Measurements from ENCODE around the gene ERICH2.
A peak's percentile ranks its signal among the peaks of the same experiment; 100 is the strongest.

Gene ERICH2

DNA sequence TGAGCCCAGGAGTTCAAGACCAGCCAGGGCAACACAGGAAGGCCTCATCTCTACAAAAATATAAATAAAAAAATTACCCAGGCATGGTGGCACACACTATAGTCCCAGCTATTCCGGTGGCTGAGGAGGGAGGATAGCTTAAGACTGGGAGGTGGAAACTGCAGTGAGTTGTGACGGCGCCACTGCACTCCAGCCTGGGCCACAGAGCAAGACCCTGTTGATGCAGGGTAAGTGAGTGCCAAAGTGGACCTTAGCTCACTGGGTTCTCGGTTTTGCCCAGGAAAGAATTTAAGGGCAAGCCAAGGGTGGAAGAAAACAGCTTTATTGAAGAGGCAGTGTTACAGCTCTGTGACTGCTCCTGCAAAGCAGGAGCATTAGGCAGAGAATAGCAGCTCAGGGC, 6.9 kb upstream of the ERICH2 start:
- DNase-seq (ENCODE audit: low read depth): no peak

DNA sequence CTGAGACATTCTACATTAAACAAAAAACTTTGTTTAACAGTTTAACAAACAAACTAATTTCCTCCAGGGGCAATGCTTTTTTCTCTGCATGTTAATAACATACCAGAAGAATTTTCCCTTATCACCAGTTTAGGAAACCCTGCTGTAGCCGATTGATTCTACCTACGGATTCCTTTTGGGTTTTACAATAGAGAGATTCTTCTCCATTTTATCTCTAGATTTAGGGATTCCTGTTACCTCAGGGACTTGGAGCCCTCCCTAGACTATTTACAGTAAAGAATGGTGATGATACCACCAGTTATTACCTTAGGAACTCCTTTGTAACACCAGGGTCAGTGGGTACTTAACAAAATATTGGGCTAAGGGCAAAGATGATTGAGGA, 5.3 kb upstream of the ERICH2 start:
- no peak for DNase-seq (ENCODE audit: low read depth)

DNA sequence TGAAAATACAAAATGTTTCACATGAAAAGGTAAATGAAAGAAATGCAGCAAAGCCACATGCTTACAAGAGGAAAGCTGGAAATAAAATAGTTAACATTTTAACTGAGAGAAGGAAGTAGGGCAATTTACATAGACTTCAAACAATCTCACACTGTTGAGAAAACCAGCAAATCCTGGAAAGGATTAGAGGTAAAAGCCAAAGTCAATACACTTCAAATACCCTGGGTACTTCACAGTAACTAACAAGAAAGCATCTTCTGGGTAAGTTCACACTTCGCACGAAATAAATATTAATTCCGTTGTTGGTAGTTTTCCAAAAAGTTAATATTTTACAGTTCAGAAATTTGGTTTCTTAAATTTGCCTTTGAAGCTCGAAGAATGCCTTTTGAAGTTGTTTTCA, 3.5 kb upstream of the ERICH2 start:
- DNase-seq (ENCODE audit: low read depth): no peak

DNA sequence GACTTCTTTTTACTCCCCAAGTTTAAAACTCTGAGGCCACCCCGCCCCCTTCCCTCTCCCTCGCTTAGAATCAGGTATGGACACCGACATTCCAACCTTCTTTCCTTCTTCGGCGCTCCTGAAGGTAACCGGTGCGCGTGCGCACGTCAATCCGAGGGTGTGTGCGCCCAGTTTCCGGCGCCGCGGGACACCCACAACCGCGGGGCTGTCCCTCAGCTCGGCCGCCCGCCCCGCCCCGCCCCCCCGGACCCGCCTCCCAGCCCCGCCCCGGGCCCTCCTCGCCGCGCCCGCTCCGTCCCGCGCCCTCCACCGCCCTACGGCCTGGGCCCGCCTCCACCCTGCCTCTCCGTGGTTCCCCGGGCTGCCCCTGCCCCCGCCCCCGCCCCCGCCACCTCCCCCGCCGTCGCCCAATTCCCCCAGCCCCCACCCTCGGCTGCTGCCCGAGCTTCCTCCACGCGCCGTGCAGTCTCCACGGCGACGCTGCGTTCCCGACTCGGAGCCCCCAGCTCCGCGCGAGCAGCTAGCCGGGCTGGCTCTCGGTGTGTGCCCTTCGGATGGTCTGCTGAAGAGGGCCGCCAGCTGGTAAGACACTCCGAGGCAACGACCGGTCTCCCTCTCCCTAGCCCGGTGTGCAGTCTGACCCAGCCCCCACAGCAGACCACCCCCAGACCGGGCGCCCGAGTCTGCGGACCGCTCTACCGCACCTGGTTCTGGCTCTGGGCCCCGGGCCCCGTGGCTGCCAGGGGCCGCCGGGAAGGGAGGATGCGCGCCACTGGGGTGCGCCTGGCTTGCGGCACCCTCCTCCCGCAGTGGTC, 635 bp downstream of the ERICH2 start:
- DNase-seq (ENCODE audit: low read depth): peak; percentile 54

DNA sequence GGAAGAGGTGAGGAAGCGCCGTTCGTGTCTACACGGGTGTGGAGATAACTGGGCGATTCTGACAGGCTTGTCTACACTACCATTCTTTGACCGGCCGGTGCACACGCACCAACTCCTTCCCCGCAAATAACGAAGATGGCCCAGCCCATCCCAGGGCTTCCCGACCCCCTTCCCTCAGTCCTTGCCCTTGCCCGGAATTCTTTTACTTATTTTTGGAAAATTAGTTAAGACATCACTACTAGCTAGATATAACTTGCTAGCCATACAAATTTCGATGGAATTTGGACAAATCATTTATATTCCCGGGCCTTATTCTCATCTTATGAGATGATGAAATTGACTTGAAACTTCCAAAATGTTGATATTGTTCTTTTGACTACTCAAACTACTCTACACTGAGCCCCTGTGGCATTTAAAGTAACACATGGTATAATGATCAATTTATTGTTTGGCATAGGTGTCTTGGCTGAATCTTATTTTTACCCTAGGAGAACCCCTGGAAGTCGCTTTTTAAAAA, 1.3 kb downstream of the ERICH2 start:
- DNase-seq (ENCODE audit: low read depth): no peak

DNA sequence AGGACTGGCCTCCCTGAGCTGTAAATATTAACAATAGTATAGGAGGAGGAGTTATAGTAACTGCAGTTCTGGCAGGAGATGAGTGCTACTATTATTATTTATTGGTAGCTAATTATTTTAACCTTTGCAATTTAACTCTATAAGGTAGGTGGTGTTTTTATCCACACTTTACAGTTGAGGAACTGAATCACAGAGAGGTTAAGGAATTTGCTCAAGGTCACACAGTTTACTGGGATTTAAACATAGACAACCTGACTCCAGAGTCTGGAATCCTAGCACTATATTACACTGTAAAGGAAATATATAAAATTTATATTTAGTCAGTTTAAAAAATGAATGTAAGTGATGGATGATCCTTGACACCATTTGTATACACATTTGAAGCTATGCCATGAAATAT, 2.1 kb downstream of the ERICH2 start:
- DNase-seq (ENCODE audit: low read depth): no peak

DNA sequence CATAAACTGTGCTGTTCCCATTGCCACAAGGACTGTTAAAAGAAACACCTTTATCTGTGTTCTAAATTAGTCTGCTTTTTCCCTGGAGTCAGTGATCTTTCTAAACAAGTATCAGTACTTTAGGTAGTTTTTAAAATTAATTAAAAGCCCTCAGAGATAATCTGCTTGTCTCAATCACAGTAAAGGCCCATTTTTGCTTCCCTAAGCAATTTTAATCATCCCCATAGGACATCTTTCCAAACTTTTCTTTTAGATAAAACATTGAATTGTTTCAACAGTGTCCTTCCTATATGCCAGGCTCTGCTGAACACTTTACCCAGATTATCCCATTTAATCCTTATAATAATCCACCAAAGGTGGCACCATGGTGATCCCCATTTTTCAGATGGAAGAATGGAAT, 3.9 kb downstream of the ERICH2 start:
- no peak for DNase-seq (ENCODE audit: low read depth)

DNA sequence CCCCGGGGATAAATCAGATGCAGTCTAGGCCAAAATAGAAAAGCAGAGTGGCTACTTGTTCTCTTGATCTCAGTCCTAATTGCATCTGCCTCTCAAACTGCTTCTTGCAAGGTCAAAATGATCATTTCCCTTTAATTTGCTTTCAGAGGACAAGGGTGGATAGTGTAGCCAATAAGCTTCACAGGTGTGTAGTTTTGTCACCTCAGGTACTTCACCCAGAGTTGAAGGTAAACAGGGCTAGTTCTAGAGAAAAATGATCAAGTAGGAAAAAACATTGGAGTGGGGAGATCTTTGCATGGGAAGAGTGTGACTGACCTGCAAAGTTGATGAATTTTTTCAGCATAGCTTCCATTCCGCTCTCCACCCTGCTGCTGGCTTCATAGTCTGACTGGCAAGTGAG, 8.7 kb downstream of the ERICH2 start:
- no peak for DNase-seq (ENCODE audit: low read depth)

DNA sequence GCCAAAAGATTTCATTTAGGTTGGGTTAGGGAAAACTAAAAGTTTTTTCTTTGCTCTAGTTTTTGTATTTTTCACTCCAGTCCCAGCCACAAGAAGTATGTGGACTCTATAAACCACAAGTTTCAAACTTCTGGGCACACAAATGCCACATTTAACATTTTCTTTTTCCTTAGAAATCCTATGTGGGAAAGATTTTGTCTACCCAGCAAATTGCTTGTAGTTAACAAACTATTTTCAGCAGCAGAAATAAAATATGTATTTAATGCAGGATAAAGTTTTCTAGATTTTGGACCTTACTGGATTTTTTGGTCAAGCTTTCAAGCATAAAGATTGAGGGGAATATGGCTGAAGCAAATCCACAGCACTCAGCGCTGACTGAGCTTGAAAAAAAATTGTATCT, 9.1 kb downstream of the ERICH2 start:
- DNase-seq (ENCODE audit: low read depth): no peak

DNA sequence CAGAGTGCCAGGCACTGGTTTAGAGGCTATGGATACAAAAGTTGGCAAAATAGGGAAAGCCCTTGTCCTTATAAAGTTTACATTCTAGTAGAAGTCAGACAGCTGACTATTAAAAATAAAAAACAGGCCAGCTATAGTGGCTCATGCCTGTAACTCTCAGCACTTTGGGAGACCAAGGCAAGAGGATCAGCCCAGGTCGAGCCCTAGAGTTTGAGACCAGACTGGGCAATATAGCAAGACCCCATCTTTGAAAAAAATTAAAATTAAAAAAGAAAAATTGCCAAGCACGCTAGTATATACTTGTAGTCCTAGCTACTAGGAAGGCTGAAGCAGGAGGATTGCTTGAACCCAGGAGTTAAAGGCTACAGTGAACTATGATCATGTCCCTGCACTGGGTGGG, 12.5 kb downstream of the ERICH2 start:
- no peak for DNase-seq (ENCODE audit: low read depth)

DNA sequence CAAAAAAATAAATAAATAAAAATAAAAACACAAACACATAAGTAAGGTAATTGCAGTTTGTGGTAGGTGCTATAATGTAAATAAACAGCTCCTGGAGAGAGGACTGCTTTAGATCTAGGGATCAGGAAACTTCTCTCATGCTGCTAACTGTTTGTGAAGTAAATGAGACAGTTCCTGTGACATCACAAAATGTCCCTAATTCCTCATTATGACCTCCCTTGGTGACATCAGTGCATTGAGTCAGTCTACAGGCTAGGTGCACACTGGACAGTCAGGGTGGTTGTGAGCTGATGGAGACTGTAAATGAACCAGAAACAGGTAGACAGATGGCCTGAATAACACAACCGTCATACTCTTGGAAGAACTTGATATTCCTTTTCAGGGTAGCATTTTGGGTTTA, 13.4 kb downstream of the ERICH2 start:
- no peak for DNase-seq (ENCODE audit: low read depth)

DNA sequence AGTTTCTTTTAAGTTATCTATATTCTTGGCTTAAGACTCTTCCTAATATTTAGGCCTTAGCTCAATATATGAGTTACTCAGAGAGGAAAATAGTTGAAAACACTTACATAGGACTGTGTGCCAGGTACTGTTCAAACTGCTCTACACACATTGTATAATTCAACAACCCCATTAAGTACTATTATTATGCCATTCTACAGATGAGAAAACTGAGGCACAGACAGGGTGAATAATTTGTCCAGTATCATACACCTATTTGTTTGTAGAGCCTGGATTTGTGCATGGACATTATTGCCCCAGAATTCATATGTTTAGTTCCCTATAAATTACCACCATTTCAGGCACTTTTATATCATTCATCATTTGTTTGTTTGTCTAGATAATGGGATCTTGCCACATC, 28.8 kb downstream of the ERICH2 start:
- DNase-seq (ENCODE audit: low read depth): no peak

DNA sequence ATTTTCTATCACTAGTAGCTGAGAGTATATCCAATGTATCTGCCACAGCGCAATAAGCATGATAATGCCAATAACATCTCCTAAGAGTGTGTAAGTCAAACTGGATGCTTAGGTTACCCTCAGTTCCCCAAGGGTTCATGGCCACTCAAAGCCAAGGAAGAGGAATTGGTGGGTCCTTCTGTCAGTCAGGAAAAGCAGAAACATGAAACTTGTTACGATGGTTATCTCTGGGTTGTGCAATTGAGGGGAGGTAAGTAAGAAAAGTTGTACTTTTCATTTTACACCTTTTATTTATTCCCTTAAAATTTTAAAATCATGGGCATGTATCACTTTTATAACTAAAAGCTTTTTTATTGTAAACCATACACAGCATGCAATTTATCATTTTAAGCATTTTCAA, 36.4 kb downstream of the ERICH2 start:
- DNase-seq (ENCODE audit: low read depth): no peak

DNA sequence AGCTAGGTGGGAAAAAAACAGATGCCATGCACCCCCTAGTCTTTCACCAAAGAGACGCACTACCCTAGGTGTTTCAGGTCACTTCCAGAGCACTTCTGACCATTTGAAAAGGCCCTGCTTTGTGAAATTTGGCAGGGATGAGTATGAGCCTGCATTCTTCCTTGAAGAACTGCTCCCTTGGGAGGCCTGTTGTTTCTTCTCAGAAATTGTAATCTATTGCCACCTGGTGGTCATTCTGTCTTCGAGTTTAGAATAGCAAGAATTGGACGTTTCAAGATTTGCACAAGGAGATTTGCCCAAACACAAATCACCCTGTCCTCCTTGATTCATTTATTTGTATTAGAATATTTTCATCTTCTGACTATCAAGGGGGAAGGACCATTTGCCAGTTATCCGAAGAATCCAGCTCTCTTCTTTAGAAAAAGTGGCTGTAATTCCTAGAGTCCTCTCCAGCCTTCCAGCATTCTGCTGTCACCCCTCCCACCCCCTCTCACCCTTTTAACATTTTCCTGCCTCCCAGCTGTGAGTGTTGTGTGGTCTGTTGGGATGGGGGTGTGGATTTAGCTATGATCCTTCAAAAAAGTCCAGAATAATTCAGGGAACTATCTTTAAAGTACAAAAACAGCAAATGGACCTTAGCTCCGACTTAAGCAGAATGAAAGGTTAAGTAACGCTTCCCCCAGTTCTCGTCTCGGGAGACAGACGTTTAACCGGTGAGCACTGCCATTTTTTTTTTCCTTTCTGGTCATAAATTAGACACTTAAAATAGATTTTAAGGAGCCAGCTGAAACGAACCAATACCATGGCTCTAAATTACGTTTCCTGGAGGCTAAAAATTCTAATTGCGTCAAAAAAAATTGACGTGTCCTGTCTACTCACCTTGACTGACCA, 42.8 kb downstream of the ERICH2 start:
- no peak for DNase-seq (ENCODE audit: low read depth)

DNA sequence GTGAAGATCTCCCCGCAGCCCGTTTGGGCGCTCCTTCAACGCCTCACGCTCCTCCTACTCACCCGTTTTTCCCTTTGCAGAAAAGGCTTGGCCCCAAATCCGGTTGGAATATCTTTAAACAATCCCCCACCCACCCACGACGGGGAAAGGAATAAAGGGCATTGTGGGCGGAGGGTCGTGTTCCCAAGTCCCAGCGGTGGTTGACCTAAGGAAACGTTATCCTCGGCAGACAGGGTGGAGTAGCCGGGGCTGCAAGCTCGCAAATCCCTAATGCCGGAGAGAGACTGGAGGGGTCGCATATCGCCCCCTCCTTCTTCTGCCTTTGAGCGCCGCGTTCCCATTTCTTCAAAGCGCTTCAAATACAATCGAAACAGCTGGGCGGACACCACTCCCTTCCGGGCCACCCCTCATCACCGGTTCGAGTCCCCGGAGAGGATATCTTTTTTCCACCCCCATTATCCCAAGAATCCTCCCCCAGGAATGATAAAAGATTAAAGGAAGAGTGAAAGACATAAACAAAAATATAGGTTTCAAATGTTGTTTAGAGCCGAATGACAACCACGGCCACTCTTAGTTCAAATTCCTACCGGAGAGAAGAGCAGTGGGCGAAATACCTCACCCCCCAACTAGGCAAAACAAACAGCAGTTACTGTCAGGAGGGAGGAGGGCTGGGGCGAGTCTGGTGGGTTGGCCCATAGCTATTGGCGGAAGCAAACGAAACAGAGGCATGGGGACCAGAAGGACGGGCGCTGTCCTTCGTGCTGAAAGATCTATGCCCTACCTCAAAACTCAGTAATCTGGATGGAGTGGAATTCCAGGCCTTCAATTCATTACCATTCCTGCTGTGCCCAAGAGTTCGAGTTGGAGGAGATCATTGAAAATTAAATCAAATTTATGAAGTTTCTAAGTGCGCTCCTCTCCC, 43.7 kb downstream of the ERICH2 start:
- DNase-seq (ENCODE audit: low read depth): no peak

DNA sequence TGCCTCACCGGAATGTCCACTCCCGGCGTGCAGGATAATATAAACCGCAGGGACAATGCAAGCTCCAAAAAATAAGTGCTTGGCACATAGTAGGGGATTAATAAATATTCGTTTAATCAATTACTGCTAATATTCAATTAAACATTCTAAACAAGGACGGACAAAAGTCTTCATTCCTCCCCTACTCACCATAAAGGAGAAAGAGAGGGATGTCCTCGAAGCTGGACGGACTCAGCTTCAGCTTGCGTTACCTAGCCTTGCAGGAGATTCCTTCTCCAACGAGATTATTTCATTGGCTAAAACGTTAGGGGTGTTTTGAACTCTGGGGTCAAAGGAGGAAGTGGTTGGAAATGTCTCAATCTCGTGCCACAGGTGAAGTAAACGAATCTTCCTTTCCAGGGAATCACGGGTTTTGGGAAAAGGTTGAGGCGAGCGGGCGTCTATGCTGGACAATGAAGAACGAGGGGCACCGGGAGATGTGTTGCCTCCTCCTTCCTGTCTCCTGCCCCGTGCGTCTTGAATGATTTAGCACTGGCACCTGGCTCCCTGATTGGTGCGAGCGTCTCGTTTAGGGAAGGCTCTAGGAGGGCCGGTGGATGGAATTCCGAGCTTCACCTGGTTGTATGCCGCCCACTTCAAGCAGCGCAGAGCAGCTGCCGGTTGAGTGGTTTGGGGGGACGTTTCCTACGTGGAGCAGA, 44.5 kb downstream of the ERICH2 start:
- no peak for DNase-seq (ENCODE audit: low read depth)

DNA sequence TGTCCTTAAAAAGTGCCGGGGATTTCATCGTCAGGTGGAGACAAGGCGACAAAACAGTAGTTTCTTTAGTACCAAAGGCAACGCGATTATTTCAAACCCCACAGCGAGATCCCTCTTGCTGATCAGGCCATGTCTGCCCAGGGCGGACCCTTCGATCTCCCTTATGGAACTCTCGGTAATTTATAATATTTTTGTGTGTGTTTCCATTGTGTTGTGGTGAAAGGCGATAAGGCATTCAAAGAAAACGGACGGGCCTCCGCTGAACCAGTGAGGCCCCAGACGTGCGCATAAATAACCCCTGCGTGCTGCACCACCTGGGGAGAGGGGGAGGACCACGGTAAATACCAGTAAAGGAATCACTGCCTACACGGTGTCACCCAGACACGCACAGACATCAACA, 45.1 kb downstream of the ERICH2 start:
- no peak for DNase-seq (ENCODE audit: low read depth)

DNA sequence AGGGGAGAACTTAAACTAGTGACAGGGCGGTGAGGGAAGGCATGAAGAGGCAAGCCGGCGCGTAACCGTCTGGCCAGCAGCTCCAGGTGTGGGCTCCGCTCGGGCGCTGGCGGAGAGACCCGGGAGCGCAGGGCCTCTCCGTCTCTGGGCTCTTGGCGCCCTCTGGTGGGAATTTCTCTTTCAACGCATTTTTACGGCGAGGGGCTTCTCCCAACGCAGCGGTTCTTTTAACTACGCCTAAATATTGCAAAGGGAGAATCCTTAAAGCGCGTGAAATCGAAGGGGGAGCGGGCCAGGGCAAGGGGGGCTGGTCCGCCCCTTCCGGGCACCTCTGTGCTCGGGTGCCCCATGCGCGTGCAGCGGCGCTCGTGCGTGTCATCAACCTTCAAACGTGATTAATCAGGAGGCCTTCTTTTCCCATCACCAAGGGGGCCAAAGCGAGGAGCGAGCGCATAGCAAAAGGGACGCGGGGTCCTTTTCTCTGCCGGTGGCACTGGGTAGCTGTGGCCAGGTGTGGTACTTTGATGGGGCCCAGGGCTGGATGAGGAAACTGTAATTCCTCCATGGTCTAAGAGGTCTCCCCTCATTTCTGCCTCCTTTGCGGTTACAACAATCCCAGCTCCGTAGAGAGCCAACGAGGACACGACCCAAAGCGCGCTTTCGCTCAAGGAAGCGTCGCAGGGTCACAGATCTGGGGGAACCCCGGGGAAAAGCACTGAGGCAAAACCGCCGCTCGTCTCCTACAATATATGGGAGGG, 45.7 kb downstream of the ERICH2 start:
- peak; percentile 40 for DNase-seq (ENCODE audit: low read depth)

DNA sequence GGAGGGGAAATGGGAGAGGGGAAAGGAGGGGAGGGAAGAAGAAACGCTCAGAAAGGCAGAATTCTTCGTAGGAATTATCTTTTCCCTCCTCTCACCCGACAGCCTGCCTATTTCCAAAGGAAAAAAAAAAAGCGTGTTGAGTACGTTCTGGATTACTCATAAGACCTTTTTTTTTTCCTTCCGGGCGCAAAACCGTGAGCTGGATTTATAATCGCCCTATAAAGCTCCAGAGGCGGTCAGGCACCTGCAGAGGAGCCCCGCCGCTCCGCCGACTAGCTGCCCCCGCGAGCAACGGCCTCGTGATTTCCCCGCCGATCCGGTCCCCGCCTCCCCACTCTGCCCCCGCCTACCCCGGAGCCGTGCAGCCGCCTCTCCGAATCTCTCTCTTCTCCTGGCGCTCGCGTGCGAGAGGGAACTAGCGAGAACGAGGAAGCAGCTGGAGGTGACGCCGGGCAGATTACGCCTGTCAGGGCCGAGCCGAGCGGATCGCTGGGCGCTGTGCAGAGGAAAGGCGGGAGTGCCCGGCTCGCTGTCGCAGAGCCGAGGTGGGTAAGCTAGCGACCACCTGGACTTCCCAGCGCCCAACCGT, 46.4 kb downstream of the ERICH2 start, which contains the start of gene GAD1:
GAD1 (plus strand) TSS at position 384 of the 589 bp plus-strand sequence. CDS start 1,705 bp downstream, outside the sequence.
- DNase-seq (ENCODE audit: low read depth): peak; percentile 44
